HepG2 (cell line): ENCODE results near the gene PHKA1. TPM values are rescaled to one million over a fixed set of nuclear protein-coding genes. Genes with fewer than 3 reads are reported as not detected.

ENCODE experiments used
- ATAC-seq: fragments of 200-7000 bp; cut with Tn5 transposase; 3 replicates; pipeline ENCODE4 v1.9.1; 2020; ENCODE audit warnings: mild to moderate bottlenecking, moderate library complexity
- BruUV-seq: library from RNA; stranded (reverse); fragments of 400-500 nt; replicated peaks from 2 replicates; lab custom pipeline; 2021; lab: Mats Ljungman, UMichigan
- CTCF ChIA-PET: fragments of 300-600 bp; formaldehyde crosslinking; extraction: SDS; loops from one replicate; lab custom pipeline; 2021; ENCODE audit warnings: low total read pairs, inconsistent platforms, low intra/inter-chr PET ratio; lab: Yijun Ruan, JAX
- POLR2A ChIA-PET: fragments of 350-600 bp; sonication (Branson Sonifier 250); formaldehyde crosslinking; loops from one replicate; lab custom pipeline; 2020; ENCODE audit warnings: antibody characterized with exemption, inconsistent platforms; lab: Yijun Ruan, JAX
- DNase-seq: peaks from one replicate; pipeline ENCODE4 v3.0.0-alpha.2; 2015; ENCODE audit warnings: low spot score
- FAIRE-seq: peaks from 3 replicates; lab custom pipeline; 2011; peaks lifted over from hg19 to GRCh38; lab: Jason Lieb, UNC
- H2AFZ ChIP-seq: one replicate; pipeline ENCODE4 v1.6.1; 2011; ENCODE audit warnings: low read length, inconsistent platforms
- H3K27ac ChIP-seq: fragments of 300-600 bp; 3 replicates; pipeline ENCODE4 v1.8.0; 2011; ENCODE audit warnings: mixed run types, mild to moderate bottlenecking, mixed read lengths, low read length, inconsistent platforms; ENCODE audit not compliant: insufficient read depth; ENCODE audit errors: extremely low read length
- H3K27me3 ChIP-seq, 2 experiments: fragments of 200-600 bp in 1 of 2; 2 replicates in 1 of 2; 3 replicates in 1 of 2; pipeline versions ENCODE4 v1.6.0 to v1.8.0; 2011; ENCODE audit warnings: low read length in 2 of 2, mild to moderate bottlenecking in 2 of 2, moderate library complexity in 2 of 2, inconsistent platforms in 1 of 2; ENCODE audit not compliant: insufficient read depth in 2 of 2, control insufficient read depth in 1 of 2
- H3K36me3 ChIP-seq, 2 experiments: fragments of 200-600 bp in 1 of 2; replicated peaks in 1 of 2; 2 replicates in 1 of 2; 3 replicates in 1 of 2; pipeline versions ENCODE4 v1.5.1 to v1.8.0; 2011; ENCODE audit warnings: low read length in 2 of 2, inconsistent platforms in 1 of 2; ENCODE audit not compliant: insufficient read depth in 2 of 2, control insufficient read depth in 1 of 2
- H3K4me1 ChIP-seq: 2 replicates; pipeline ENCODE4 v1.5.1; 2012; ENCODE audit warnings: low read length, inconsistent platforms; ENCODE audit not compliant: insufficient read depth
- H3K4me2 ChIP-seq: 2 replicates; pipeline ENCODE4 v1.6.0; 2011; ENCODE audit warnings: low read depth, low read length, inconsistent platforms
- H3K4me3 ChIP-seq, 3 experiments: fragments of 200-600 bp in 1 of 3; sonication (generic), shearing (Covaris generic) in 1 of 3; replicated peaks in 1 of 3; 2 replicates each; pipeline ENCODE4 v1.5.1; 2011 to 2016; ENCODE audit warnings: low read length in 3 of 3, inconsistent platforms in 2 of 3, low read depth in 2 of 3, mild to moderate bottlenecking in 2 of 3, control low read depth in 1 of 3, mixed read lengths in 1 of 3; ENCODE audit not compliant: insufficient read depth in 1 of 3
- H3K79me2 ChIP-seq: one replicate; pipeline ENCODE4 v1.6.1; 2011; ENCODE audit warnings: low read length, inconsistent platforms; ENCODE audit not compliant: insufficient read depth
- H3K9ac ChIP-seq: 2 replicates; pipeline ENCODE4 v1.6.0; 2011; ENCODE audit warnings: mild to moderate bottlenecking, low read depth, low read length, inconsistent platforms; ENCODE audit not compliant: insufficient read depth
- H3K9me3 ChIP-seq: 2 replicates; pipeline ENCODE4 v1.5.1; 2012; ENCODE audit warnings: mild to moderate bottlenecking, low read length
- H4K20me1 ChIP-seq: 2 replicates; pipeline ENCODE4 v1.6.0; 2011; ENCODE audit warnings: inconsistent platforms, mild to moderate bottlenecking, low read length, moderate library complexity; ENCODE audit not compliant: insufficient read depth
- CSRNP2 ChIP-seq: sonication (generic); formaldehyde crosslinking; conservative IDR thresholded peaks from 2 replicates; pipeline ENCODE4 v1.8.0; 2022; ENCODE audit warnings: low read depth, missing genetic modification reagents
- HHEX ChIP-seq: IDR thresholded peaks from 2 replicates; pipeline ENCODE4 v1.6.1; 2016; ENCODE audit warnings: control low read depth
- MAF1 ChIP-seq: sonication (generic); formaldehyde crosslinking; IDR thresholded peaks from 2 replicates; pipeline ENCODE4 v1.5.0; 2020; ENCODE audit warnings: missing genetic modification reagents, borderline replicate concordance
- NCOA5 ChIP-seq: sonication (generic); formaldehyde crosslinking; IDR thresholded peaks from 2 replicates; pipeline ENCODE4 v1.4.0; 2020; ENCODE audit warnings: missing genetic modification reagents
- SP2 ChIP-seq: sonication (generic); formaldehyde crosslinking; IDR thresholded peaks from 2 replicates; pipeline ENCODE4 v1.5.1; 2020; ENCODE audit warnings: mild to moderate bottlenecking, missing genetic modification reagents
- TRIM24 ChIP-seq: sonication (generic); formaldehyde crosslinking; IDR thresholded peaks from 2 replicates; pipeline ENCODE4 v1.8.0; 2022; ENCODE audit warnings: mild to moderate bottlenecking, missing genetic modification reagents
- ZFP41 ChIP-seq: sonication (generic); formaldehyde crosslinking; IDR thresholded peaks from 2 replicates; pipeline ENCODE4 v1.4.0; 2020; ENCODE audit warnings: mild to moderate bottlenecking, missing genetic modification reagents, borderline replicate concordance
- ZMYM4 ChIP-seq: sonication (generic); formaldehyde crosslinking; IDR thresholded peaks from 2 replicates; pipeline ENCODE4 v1.8.1; 2023; ENCODE audit warnings: mild to moderate bottlenecking, missing genetic modification reagents
- ZNF512B ChIP-seq: sonication (generic); formaldehyde crosslinking; IDR thresholded peaks from 2 replicates; pipeline ENCODE4 v1.5.1; 2020; ENCODE audit warnings: missing genetic modification reagents, mild to moderate bottlenecking, borderline replicate concordance
- ZSCAN29 ChIP-seq: sonication (generic); formaldehyde crosslinking; conservative IDR thresholded peaks from 2 replicates; pipeline ENCODE4 v1.4.0; 2020; ENCODE audit warnings: mild to moderate bottlenecking, missing genetic modification reagents
- ZSCAN31 ChIP-seq: sonication (generic); formaldehyde crosslinking; IDR thresholded peaks from 2 replicates; pipeline ENCODE4 v1.5.0; 2020; ENCODE audit warnings: low read depth, mild to moderate bottlenecking, missing genetic modification reagents
- WGBS: methylation state at CpG from one replicate; pipeline ENCODE4 v1.1.6; 2017; ENCODE audit warnings: low lambda C conversion rate; 5-methylcytosine and 5-hydroxymethylcytosine counted together
- in situ Hi-C: cut with HindIII; loops from 2 replicates; pipeline ENCODE4 v1.10.0; 2017; ENCODE audit warnings: low pct_unique_long_range_greater_than_20kb; ENCODE audit not compliant: extremely low pct_ligation_motif_present
- intact Hi-C: fragments of 100-400 bp; cut with micrococcal nuclease; formaldehyde crosslinking; loops from one replicate; pipeline ENCODE4 v1.10.0; 2022; ENCODE audit not compliant: unreplicated experiment
- polyA plus RNA-seq, 8 experiments: library from polyadenylated mRNA; depleted of rRNA in 3 of 8; stranded (reverse) in 7 of 8; unstranded in 1 of 8; fragments of >200 nt; fragmentation: Illumina TruSeq in 4 of 8; extraction: Trizol in 4 of 8; gene quantifications; 2 replicates each; pipeline versions ENCODE4 v1.2.1 to v1.2.3, GENCODE V29; 2011 to 2016; ENCODE audit warnings: low read depth in 4 of 8, missing spikeins in 1 of 8, mixed read lengths in 1 of 8; ENCODE audit not compliant: insufficient read depth in 1 of 8
- total RNA-seq, 5 experiments: library from RNA; depleted of rRNA; stranded (reverse); fragments of >200 nt; fragmentation: Illumina TruSeq; extraction: Trizol; gene quantifications; 2 replicates each; pipeline ENCODE4 v1.2.3, GENCODE V29; 2016; ENCODE audit warnings: low read depth in 1 of 5

Gene PHKA1
- total and polyA plus RNA-seq, 2 of the 13 experiments (the other 11 are each of a cell fraction or from before 2014, with no cell fraction given): 5.4 to 6.6 TPM

- no peaks in the 10 kb centered on the region for H3K4me1 ChIP-seq
- DNase-seq (no peak), FAIRE-seq (no peak), ATAC-seq (no peak)
- no peaks in the 10 kb centered on the region for H3K9me3 ChIP-seq
- H3K4me2 ChIP-seq: no peak overlapping the region
- H2AFZ ChIP-seq: no peak overlapping the region
- H3K27ac ChIP-seq: no peak overlapping the region
- no peaks in the 10 kb centered on the region for H4K20me1 ChIP-seq
- in situ Hi-C loops: no loop called here
- no peak overlapping the region for H3K4me3 ChIP-seq
- no TSS peak for BruUV-seq
- 92% methylated on average over 2 of the region's 5 CpGs for WGBS
- H3K36me3 ChIP-seq: no peaks in the 10 kb centered on the region
- intact Hi-C loops: no loop called here
- ChIA-PET POLR2A (no interaction called here), CTCF (no interaction called here)
- no peak overlapping the region for H3K9ac ChIP-seq
- H3K79me2 ChIP-seq: no peaks in the 10 kb centered on the region
- no peaks in the 10 kb centered on the region for H3K27me3 ChIP-seq
- no peak for TF ChIP-seq SP2
- TF ChIP-seq ZNF512B (CRISPR knock-in tag): no peak
- no peak for TF ChIP-seq ZSCAN29 (CRISPR knock-in tag)
- no peak for TF ChIP-seq MAF1 (CRISPR knock-in tag)
- no peak for TF ChIP-seq ZMYM4 (CRISPR knock-in tag)
- no peak for TF ChIP-seq NCOA5 (CRISPR knock-in tag)
- no peak for TF ChIP-seq ZSCAN31 (CRISPR knock-in tag)
- no peak for TF ChIP-seq HHEX (CRISPR knock-in tag)
- TF ChIP-seq CSRNP2 (CRISPR knock-in tag): no peak
- no peak for TF ChIP-seq ZFP41 (CRISPR knock-in tag)
- TF ChIP-seq TRIM24: no peak
Measured at GRCh38 chrX:72662020-72662747, 51.9 kb downstream of the PHKA1 start.
